SK-N-SH treated with all-trans-retinoic acid at 6 μM for 48 hours (cell line): ENCODE data around the gene MT1X.

Source experiments
- ATAC-seq: fragments of 200-7000 bp; cut with Tn5 transposase; 3 replicates; pipeline ENCODE4 v1.9.1; 2020; ENCODE audit warnings: mild to moderate bottlenecking, moderate library complexity
- ARNTL ChIP-seq: fragments of 450-650 bp; formaldehyde crosslinking; IDR thresholded peaks from 2 replicates; pipeline ENCODE4 v1.5.0; 2020; ENCODE audit warnings: low read depth, mild to moderate bottlenecking, moderate library complexity, borderline replicate concordance
- BACH2 ChIP-seq: fragments of 250-450 bp; sonication (Bioruptor Pico); IDR thresholded peaks from 2 replicates; pipeline ENCODE4 v1.9.0; 2021; ENCODE audit warnings: mild to moderate bottlenecking, borderline replicate concordance
- CSDC2 ChIP-seq: fragments of 250-450 bp; sonication (Bioruptor Pico); IDR thresholded peaks from 2 replicates; pipeline ENCODE4 v1.5.0; 2020; ENCODE audit warnings: mild to moderate bottlenecking, moderate library complexity
- ESRRG ChIP-seq: fragments of 250-450 bp; sonication (Bioruptor Pico); IDR thresholded peaks from 2 replicates; pipeline ENCODE4 v1.6.1; 2021; ENCODE audit warnings: mild to moderate bottlenecking
- GLIS3 ChIP-seq: fragments of 250-450 bp; sonication (Bioruptor Pico); IDR thresholded peaks from 2 replicates; pipeline ENCODE4 v1.5.0; 2020; ENCODE audit warnings: mild to moderate bottlenecking, moderate library complexity
- ISL1 ChIP-seq: fragments of 250-450 bp; sonication (Bioruptor Pico); IDR thresholded peaks from 2 replicates; pipeline ENCODE4 v2.1.2; 2022; ENCODE audit warnings: mild to moderate bottlenecking, moderate library complexity
- OSR1 ChIP-seq: fragments of 250-450 bp; sonication (Bioruptor Pico); IDR thresholded peaks from 2 replicates; pipeline ENCODE4 v1.8.0; 2022; ENCODE audit warnings: moderate library complexity, mild to moderate bottlenecking, inconsistent platforms
- PPARA ChIP-seq: fragments of 250-450 bp; sonication (Bioruptor Pico); IDR thresholded peaks from 2 replicates; pipeline ENCODE4 v1.5.0; 2020; ENCODE audit warnings: mild to moderate bottlenecking, borderline replicate concordance
- RARB ChIP-seq: fragments of 250-450 bp; sonication (Bioruptor Pico); IDR thresholded peaks from 2 replicates; pipeline ENCODE4 v1.8.0; 2021; ENCODE audit warnings: mild to moderate bottlenecking, moderate library complexity
- SNAI2 ChIP-seq: fragments of 250-450 bp; sonication (Bioruptor Pico); IDR thresholded peaks from 2 replicates; pipeline ENCODE4 v1.5.0; 2020; ENCODE audit warnings: mild to moderate bottlenecking, moderate library complexity
- TCF4 ChIP-seq: fragments of 250-450 bp; sonication (Bioruptor Pico); IDR thresholded peaks from 2 replicates; pipeline ENCODE4 v1.8.0; 2021; ENCODE audit warnings: mild to moderate bottlenecking, moderate library complexity, borderline replicate concordance
- TOX ChIP-seq: fragments of 250-450 bp; sonication (Bioruptor Pico); IDR thresholded peaks from 2 replicates; pipeline ENCODE4 v1.8.0; 2021; ENCODE audit warnings: mild to moderate bottlenecking, moderate library complexity, borderline replicate concordance
- ZC3H10 ChIP-seq: fragments of 250-450 bp; sonication (Bioruptor Pico); IDR thresholded peaks from 2 replicates; pipeline ENCODE4 v1.5.1; 2021; ENCODE audit warnings: mild to moderate bottlenecking, moderate library complexity
- ZFP3 ChIP-seq: fragments of 250-450 bp; sonication (Bioruptor Pico); IDR thresholded peaks from 2 replicates; pipeline ENCODE4 v1.5.0; 2020; ENCODE audit warnings: mild to moderate bottlenecking, moderate library complexity
- ZNF565 ChIP-seq: fragments of 450-650 bp; formaldehyde crosslinking; conservative IDR thresholded peaks from 2 replicates; pipeline ENCODE4 v1.5.0; 2020; ENCODE audit warnings: low read depth, mild to moderate bottlenecking, moderate library complexity
- ZNF70 ChIP-seq: fragments of 450-650 bp; formaldehyde crosslinking; IDR thresholded peaks from 2 replicates; pipeline ENCODE4 v1.5.0; 2020; ENCODE audit warnings: mild to moderate bottlenecking, moderate library complexity
- ZNF8 ChIP-seq: fragments of 450-650 bp; formaldehyde crosslinking; IDR thresholded peaks from 2 replicates; pipeline ENCODE4 v1.5.0; 2020; ENCODE audit warnings: mild to moderate bottlenecking, moderate library complexity
- TF ChIP-seq, protein P1 (sequence below): fragments of 250-450 bp; sonication (Bioruptor Pico); IDR thresholded peaks from 2 replicates; pipeline ENCODE4 v1.5.0; 2020; ENCODE audit warnings: mild to moderate bottlenecking, moderate library complexity
- TF ChIP-seq, protein P2 (sequence below): fragments of 250-450 bp; sonication (Bioruptor Pico); IDR thresholded peaks from 2 replicates; pipeline ENCODE4 v1.5.1; 2021; ENCODE audit warnings: mild to moderate bottlenecking, moderate library complexity
- TF ChIP-seq, protein P3 (sequence below): fragments of 250-450 bp; sonication (Bioruptor Pico); IDR thresholded peaks from 2 replicates; pipeline ENCODE4 v1.5.1; 2020; ENCODE audit warnings: low read depth, mild to moderate bottlenecking, moderate library complexity
- TF ChIP-seq, protein P4 (sequence below): fragments of 250-450 bp; sonication (Bioruptor Pico); IDR thresholded peaks from 2 replicates; pipeline ENCODE4 v1.8.0; 2021; ENCODE audit warnings: low read depth, mild to moderate bottlenecking, moderate library complexity, borderline replicate concordance
- TF ChIP-seq, protein P5 (sequence below): fragments of 250-450 bp; sonication (Bioruptor Pico); IDR thresholded peaks from 2 replicates; pipeline ENCODE4 v1.8.0; 2020; ENCODE audit warnings: mild to moderate bottlenecking, moderate library complexity, borderline replicate concordance

MT1X gene

DNA sequence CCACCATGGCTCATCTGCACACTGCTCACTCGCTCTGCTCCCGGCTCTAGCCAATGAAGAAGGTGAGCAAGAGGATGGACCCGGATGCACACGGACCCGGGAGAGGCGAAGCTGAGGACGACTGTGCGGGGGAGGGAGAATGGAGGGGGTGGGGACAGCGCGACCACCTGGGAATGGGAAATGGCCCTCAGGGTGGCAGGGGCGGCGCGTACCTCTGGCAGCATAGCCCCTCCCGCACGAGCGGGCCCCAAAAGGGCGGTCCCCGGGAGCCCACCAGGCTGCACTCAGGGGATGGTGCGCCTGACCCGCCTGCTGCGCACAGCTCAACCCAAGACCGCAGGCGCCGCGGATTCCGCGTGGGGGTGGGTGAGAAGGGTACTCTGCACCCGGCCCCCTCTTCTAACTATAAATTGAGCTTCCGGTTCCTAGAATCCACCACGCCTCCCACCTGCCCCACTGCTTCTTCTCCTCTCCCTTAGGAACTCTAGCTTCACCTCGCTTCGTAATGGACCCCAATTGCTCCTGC, 6.5 kb upstream of the MT1X start (continued):
- TF ChIP-seq, protein P1, sequence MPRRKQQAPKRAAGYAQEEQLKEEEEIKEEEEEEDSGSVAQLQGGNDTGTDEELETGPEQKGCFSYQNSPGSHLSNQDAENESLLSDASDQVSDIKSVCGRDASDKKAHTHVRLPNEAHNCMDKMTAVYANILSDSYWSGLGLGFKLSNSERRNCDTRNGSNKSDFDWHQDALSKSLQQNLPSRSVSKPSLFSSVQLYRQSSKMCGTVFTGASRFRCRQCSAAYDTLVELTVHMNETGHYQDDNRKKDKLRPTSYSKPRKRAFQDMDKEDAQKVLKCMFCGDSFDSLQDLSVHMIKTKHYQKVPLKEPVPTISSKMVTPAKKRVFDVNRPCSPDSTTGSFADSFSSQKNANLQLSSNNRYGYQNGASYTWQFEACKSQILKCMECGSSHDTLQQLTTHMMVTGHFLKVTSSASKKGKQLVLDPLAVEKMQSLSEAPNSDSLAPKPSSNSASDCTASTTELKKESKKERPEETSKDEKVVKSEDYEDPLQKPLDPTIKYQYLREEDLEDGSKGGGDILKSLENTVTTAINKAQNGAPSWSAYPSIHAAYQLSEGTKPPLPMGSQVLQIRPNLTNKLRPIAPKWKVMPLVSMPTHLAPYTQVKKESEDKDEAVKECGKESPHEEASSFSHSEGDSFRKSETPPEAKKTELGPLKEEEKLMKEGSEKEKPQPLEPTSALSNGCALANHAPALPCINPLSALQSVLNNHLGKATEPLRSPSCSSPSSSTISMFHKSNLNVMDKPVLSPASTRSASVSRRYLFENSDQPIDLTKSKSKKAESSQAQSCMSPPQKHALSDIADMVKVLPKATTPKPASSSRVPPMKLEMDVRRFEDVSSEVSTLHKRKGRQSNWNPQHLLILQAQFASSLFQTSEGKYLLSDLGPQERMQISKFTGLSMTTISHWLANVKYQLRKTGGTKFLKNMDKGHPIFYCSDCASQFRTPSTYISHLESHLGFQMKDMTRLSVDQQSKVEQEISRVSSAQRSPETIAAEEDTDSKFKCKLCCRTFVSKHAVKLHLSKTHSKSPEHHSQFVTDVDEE (CRISPR knock-in tag): no peak
- TF ChIP-seq ESRRG (CRISPR knock-in tag): no peak
- TF ChIP-seq ZNF565 (CRISPR knock-in tag): no peak
- TF ChIP-seq, protein P2, sequence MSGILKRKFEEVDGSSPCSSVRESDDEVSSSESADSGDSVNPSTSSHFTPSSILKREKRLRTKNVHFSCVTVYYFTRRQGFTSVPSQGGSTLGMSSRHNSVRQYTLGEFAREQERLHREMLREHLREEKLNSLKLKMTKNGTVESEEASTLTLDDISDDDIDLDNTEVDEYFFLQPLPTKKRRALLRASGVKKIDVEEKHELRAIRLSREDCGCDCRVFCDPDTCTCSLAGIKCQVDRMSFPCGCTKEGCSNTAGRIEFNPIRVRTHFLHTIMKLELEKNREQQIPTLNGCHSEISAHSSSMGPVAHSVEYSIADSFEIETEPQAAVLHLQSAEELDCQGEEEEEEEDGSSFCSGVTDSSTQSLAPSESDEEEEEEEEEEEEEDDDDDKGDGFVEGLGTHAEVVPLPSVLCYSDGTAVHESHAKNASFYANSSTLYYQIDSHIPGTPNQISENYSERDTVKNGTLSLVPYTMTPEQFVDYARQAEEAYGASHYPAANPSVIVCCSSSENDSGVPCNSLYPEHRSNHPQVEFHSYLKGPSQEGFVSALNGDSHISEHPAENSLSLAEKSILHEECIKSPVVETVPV (CRISPR knock-in tag): no peak
- TF ChIP-seq TOX (CRISPR knock-in tag): no peak
- TF ChIP-seq ZNF70 (CRISPR knock-in tag): no peak
- no peak for TF ChIP-seq PPARA (CRISPR knock-in tag)

DNA sequence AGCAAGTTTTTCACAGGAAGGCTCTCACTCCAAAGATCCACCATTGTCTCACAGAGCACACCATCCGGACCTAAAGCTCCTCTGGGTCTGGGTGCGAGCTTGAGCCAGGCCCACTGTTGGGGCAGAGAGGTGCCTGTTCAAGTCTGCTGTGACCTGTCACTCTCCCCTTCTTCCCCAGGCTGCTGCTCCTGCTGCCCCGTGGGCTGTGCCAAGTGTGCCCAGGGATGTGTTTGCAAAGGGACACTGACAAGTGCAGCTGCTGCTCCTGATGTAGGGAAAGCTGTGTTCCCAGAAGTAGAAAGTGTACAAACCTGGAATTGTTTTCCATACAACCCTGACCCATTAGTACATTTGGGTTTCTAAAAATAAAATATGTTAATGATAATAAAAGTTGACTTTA, 4.8 kb upstream of the MT1X start:
- no peak for ATAC-seq
- TF ChIP-seq ARNTL (CRISPR knock-in tag): no peak
- TF ChIP-seq PPARA (CRISPR knock-in tag): no peak
- no peak for TF ChIP-seq ZNF565 (CRISPR knock-in tag)
- TF ChIP-seq GLIS3 (CRISPR knock-in tag): no peak
- TF ChIP-seq, protein P3, sequence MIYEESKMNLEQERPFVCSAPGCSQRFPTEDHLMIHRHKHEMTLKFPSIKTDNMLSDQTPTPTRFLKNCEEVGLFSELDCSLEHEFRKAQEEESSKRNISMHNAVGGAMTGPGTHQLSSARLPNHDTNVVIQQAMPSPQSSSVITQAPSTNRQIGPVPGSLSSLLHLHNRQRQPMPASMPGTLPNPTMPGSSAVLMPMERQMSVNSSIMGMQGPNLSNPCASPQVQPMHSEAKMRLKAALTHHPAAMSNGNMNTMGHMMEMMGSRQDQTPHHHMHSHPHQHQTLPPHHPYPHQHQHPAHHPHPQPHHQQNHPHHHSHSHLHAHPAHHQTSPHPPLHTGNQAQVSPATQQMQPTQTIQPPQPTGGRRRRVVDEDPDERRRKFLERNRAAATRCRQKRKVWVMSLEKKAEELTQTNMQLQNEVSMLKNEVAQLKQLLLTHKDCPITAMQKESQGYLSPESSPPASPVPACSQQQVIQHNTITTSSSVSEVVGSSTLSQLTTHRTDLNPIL (CRISPR knock-in tag): no peak
- no peak for TF ChIP-seq ZNF8 (CRISPR knock-in tag)
- TF ChIP-seq RARB: no peak
- TF ChIP-seq, protein P4, sequence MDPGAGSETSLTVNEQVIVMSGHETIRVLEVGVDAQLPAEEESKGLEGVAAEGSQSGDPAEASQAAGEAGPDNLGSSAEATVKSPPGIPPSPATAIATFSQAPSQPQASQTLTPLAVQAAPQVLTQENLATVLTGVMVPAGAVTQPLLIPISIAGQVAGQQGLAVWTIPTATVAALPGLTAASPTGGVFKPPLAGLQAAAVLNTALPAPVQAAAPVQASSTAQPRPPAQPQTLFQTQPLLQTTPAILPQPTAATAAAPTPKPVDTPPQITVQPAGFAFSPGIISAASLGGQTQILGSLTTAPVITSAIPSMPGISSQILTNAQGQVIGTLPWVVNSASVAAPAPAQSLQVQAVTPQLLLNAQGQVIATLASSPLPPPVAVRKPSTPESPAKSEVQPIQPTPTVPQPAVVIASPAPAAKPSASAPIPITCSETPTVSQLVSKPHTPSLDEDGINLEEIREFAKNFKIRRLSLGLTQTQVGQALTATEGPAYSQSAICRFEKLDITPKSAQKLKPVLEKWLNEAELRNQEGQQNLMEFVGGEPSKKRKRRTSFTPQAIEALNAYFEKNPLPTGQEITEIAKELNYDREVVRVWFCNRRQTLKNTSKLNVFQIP: no peak
- TF ChIP-seq, protein P5, sequence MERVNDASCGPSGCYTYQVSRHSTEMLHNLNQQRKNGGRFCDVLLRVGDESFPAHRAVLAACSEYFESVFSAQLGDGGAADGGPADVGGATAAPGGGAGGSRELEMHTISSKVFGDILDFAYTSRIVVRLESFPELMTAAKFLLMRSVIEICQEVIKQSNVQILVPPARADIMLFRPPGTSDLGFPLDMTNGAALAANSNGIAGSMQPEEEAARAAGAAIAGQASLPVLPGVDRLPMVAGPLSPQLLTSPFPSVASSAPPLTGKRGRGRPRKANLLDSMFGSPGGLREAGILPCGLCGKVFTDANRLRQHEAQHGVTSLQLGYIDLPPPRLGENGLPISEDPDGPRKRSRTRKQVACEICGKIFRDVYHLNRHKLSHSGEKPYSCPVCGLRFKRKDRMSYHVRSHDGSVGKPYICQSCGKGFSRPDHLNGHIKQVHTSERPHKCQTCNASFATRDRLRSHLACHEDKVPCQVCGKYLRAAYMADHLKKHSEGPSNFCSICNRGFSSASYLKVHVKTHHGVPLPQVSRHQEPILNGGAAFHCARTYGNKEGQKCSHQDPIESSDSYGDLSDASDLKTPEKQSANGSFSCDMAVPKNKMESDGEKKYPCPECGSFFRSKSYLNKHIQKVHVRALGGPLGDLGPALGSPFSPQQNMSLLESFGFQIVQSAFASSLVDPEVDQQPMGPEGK (CRISPR knock-in tag): no peak
- no peak for TF ChIP-seq SNAI2 (CRISPR knock-in tag)
- no peak for TF ChIP-seq TCF4 (CRISPR knock-in tag)
- TF ChIP-seq TOX (CRISPR knock-in tag): no peak
- no peak for TF ChIP-seq ESRRG (CRISPR knock-in tag)
- TF ChIP-seq CSDC2 (CRISPR knock-in tag): no peak
- no peak for TF ChIP-seq ZC3H10
- TF ChIP-seq BACH2 (CRISPR knock-in tag): no peak
- no peak for TF ChIP-seq OSR1 (CRISPR knock-in tag)

DNA sequence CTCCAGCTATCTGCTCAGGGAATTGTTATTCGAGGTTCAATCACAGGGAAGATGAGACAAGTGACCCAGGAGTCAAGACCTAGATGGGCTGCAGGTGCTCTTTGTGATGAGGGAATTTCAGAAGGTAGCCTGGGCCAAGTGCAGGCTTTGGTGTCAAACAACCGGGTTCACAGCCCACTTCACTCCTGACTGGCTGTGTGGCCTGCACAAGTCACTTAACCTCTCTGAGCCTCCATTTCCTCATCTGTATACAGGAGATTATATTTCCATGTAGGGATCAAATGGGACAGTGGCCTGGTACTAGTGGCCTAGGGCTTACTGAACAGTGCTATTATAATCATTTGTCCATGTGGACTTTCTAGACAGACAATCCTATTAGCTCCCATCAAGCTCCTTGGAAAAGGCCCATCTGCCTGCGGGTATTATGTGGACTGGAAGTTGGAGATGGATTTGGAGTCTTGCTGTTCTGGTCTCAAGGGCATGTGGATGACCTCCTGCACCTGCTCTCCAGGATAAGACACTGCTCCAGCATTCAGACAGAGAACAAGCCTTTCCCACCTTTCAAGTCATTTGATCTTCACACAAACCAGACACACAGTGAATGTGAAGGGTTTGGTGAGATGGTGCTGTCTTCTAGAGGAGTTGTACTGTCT, 3.1 kb upstream of the MT1X start:
- no peak for ATAC-seq
- TF ChIP-seq ZFP3 (no peak), ESRRG (CRISPR knock-in tag) (no peak), SNAI2 (CRISPR knock-in tag) (no peak), ZNF8 (CRISPR knock-in tag) (no peak), ARNTL (CRISPR knock-in tag) (no peak), BACH2 (CRISPR knock-in tag) (no peak), ISL1 (no peak), ZNF70 (CRISPR knock-in tag) (no peak), TOX (CRISPR knock-in tag) (no peak), PPARA (CRISPR knock-in tag) (no peak)
- TF ChIP-seq, protein P3 (CRISPR knock-in tag): no peak
- TF ChIP-seq, protein P2 (CRISPR knock-in tag): no peak
- TF ChIP-seq, protein P4: no peak
